A549 (cell line): ENCODE results near the gene DPAGT1.

Experiments used
- BHLHE40 ChIP-seq: IDR thresholded peaks from 2 replicates; pipeline ENCODE4 v1.6.1; 2012; ENCODE audit warnings: low read depth, low read length, inconsistent platforms
- CHD2 ChIP-seq: fragments of 150-350 bp; IDR thresholded peaks from 2 replicates; pipeline ENCODE4 v1.6.1; 2014; ENCODE audit warnings: low read length; ENCODE audit not compliant: partially characterized antibody
- CTCF ChIP-seq: fragments of >200 bp; sonication (Bioruptor Twin); formaldehyde crosslinking; IDR thresholded peaks from 3 replicates; pipeline ENCODE4 v1.5.1; 2016
- ZC3H11A ChIP-seq: fragments of 450-650 bp; IDR thresholded peaks from 2 replicates; pipeline ENCODE4 v1.6.1; 2014; ENCODE audit warnings: antibody characterized with exemption, mild to moderate bottlenecking

- TF ChIP-seq BHLHE40 (no peak), CHD2 (no peak), CTCF (no peak), ZC3H11A (no peak)
Observed at GRCh38 chr11:119148720-119149017, 47.0 kb upstream of the DPAGT1 start.
